NCI-H1436 (cell line): ENCODE measurements around the gene DICER1.
"Not testable (repeated sequence)": the region's sequence is repeated elsewhere in the genome, so short reads cannot be mapped to it uniquely, and the experiment has no call there.

ENCODE experiments used
- DNase-seq: peaks from one replicate; lab custom pipeline; 2025; lab: John Stamatoyannopoulos, UW

The DICER1 gene

GRCh38 chr14:95185767-95186392 lies 28.6 kb upstream of the DICER1 start:
- DNase-seq, result no peak

- no peak for DNase-seq
Observed at GRCh38 chr14:95185033-95185766, 27.9 kb upstream of the DICER1 start.

- no peak for DNase-seq
Observed at GRCh38 chr14:95184413-95184790, 27.1 kb upstream of the DICER1 start.

- no peak for DNase-seq
Observed at GRCh38 chr14:95183532-95184412, 26.4 kb upstream of the DICER1 start.

- no peak for DNase-seq
Observed at GRCh38 chr14:95183082-95183481, 25.8 kb upstream of the DICER1 start.

GRCh38 chr14:95182379-95182778 lies 25.1 kb upstream of the DICER1 start:
- DNase-seq, result no peak

GRCh38 chr14:95180966-95181741 lies 23.8 kb upstream of the DICER1 start:
- DNase-seq, result no peak

- DNase-seq, result not testable (repeated sequence)
Observed at GRCh38 chr14:95175670-95176069, 18.3 kb upstream of the DICER1 start.

GRCh38 chr14:95174184-95174792 lies 17.0 kb upstream of the DICER1 start:
- no peak for DNase-seq

GRCh38 chr14:95173518-95173917 lies 16.2 kb upstream of the DICER1 start:
- DNase-seq, result no peak

- no peak for DNase-seq
Observed at GRCh38 chr14:95167177-95167576, 9.8 kb upstream of the DICER1 start.

GRCh38 chr14:95165517-95165916 lies 8.2 kb upstream of the DICER1 start:
- no peak for DNase-seq

- DNase-seq, result no peak
Observed at GRCh38 chr14:95164506-95164905, 7.2 kb upstream of the DICER1 start.

- DNase-seq, result no peak
Observed at GRCh38 chr14:95163666-95164065, 6.3 kb upstream of the DICER1 start.

GRCh38 chr14:95163132-95163531 lies 5.8 kb upstream of the DICER1 start:
- DNase-seq, result no peak

GRCh38 chr14:95162641-95163040 lies 5.3 kb upstream of the DICER1 start:
- DNase-seq, result no peak

GRCh38 chr14:95157048-95157326 lies 342 bp downstream of the DICER1 start:
- DNase-seq, result no peak

GRCh38 chr14:95156161-95157047 lies 925 bp downstream of the DICER1 start:
- peak; percentile 15 for DNase-seq

GRCh38 chr14:95155045-95155444 lies 2.3 kb downstream of the DICER1 start:
- no peak for DNase-seq

- no peak for DNase-seq
Observed at GRCh38 chr14:95153866-95154265, 3.5 kb downstream of the DICER1 start.

GRCh38 chr14:95151561-95151960 lies 5.8 kb downstream of the DICER1 start:
- no peak for DNase-seq
